Measurements from ENCODE around the gene ERV3-1. TPM values are rescaled to one million over a fixed set of nuclear protein-coding genes. Genes with fewer than 3 reads are reported as not detected.

Gene ERV3-1
- total and polyA plus RNA-seq, 9 of the 15 experiments (the other 6 are each of a cell fraction or from before 2014, with no cell fraction given) = 10.2 to 30.0 (median 22.0) TPM

DNA sequence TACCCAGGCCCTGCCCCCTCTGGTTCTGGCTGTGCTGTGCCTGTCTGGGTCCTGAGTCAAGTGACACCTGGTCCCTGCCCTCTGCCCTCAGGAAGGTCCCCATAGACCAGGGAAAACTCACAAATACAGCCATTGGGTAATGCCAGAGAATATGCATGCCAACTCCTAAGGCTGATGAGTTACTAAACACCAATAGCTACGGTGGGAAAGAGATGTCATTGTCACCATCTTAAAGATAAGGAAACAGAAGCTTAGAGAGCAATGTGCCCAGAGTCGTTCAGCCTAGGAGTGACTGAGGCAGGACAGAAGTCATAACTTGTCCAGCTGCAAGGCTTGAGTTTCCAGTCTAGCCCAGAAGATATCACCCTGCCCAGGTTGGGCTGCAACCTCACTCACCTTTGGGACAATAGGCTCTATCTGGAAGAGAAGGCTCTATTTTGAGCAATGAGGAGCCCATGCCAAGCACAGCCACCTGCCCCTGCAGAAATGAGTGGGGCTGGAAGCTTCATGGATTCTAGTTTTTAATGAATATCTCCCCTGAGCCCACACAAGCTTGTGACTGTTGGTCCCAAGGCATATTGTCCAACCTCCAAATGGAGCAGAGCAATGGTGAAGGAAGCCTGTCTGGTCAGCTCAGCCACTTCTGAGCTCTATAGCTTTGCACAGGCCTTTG lies 60.8 kb downstream of the ERV3-1 start:
- Histone ChIP-seq H3K9ac (ENCODE audit: insufficient read depth in 1 of 2, low read depth in 2 of 2, low read length in 2 of 2) (peak overlapping the region; percentile 66 to 68; a peak in 3 of 4 replicates), H3K4me3 (peak overlapping the region; percentile 3; the same call in 1 of the 2 replicates), H3K9me1 (ENCODE audit: control insufficient read depth, insufficient read depth, low read length) (peaks cover 5% of the 10 kb centered on the region), H3K79me2 (ENCODE audit: control insufficient read depth, insufficient read depth, low read length) (no peaks in the 10 kb centered on the region), H3K4me1 (replicated peaks in 1 of 2; ENCODE audit: control insufficient read depth in 2 of 2, insufficient read depth in 2 of 2, low read length in 2 of 2) (peaks cover 21 to 41% of the 10 kb centered on the region in 2 experiments), H3K27ac (ENCODE audit: extremely low read depth, low read depth, low read length) (peak overlapping the region; percentile 88), H4K20me1 (replicated peaks; ENCODE audit: control insufficient read depth, insufficient read depth, low read length) (no peaks in the 10 kb centered on the region), H3K27me3 (ENCODE audit: control insufficient read depth in 2 of 2, insufficient read depth in 2 of 2, low read length in 2 of 2) (no peaks in the 10 kb centered on the region), H3K36me3 (ENCODE audit: control insufficient read depth, insufficient read depth, low read length) (no peaks in the 10 kb centered on the region), H3K9me3 (replicated peaks; ENCODE audit: control insufficient read depth, insufficient read depth, low read depth, low read length) (peaks cover 23% of the 10 kb centered on the region), H2AFZ (ENCODE audit: low read depth, low read length) (0 out of 2 replicates have a peak overlapping the region, but pooled peaks have one; percentile 17), H3K4me2 (ENCODE audit: insufficient read depth, low read length) (peak overlapping the region; percentile 80)
- BruUV-seq (replicated peaks) = no TSS peak
- in situ Hi-C loops (cut with MboI) = loop anchor here (5.0 kb wide), 1 partner anchor 277 kb away; no protein-coding TSS in a partner anchor
- TF ChIP-seq ZNF197 (CRISPR knock-in tag; IDR thresholded peaks at IDR 0.05; ENCODE audit: low read depth) (0 out of 2 replicates have a peak, but pooled peaks have one; percentile 19), ZNF175 (CRISPR knock-in tag; IDR thresholded peaks at IDR 0.05; ENCODE audit: low read depth) (peak; percentile 7; the same call in 1 of the 2 replicates), ZNF75A (CRISPR knock-in tag; IDR thresholded peaks at IDR 0.05) (no peak), MTA3 (IDR thresholded peaks at IDR 0.05; ENCODE audit: borderline replicate concordance) (0 out of 2 replicates have a peak, but pooled peaks have one; percentile 7)
- ChIA-PET POLR2A (interaction anchor here (0.6 to 1.1 kb wide), 2 partner anchors 78 to 612 kb away, joined by 3 read pairs; no protein-coding TSS in a partner anchor), CTCF (ENCODE audit: low intra/inter-chr PET ratio) (no interaction called here)
- peak; percentile 32 for FAIRE-seq
- WGBS (ENCODE audit: insufficient coverage, low coverage, missing lambda C conversion rate) = 16% methylated on average over 2 of the region's 2 CpGs
- ATAC-seq = peak; percentile 24
- intact Hi-C loops (cut with micrococcal nuclease) = loop anchor here (5.0 kb wide), 2 partner anchors 43 to 308 kb away; partner anchors contain the start of gene ZNF273
- peak in 1 of 4 experiments; percentile 21 for DNase-seq (ENCODE audit: extremely low read depth in 1 of 4, low spot score in 3 of 4)

Measured in K562 (cell line).